Measurements from ENCODE around the gene ABAT. TPM values are rescaled to one million over a fixed set of nuclear protein-coding genes. Genes with fewer than 3 reads are reported as not detected.

Gene ABAT
- total RNA-seq, 4 donors from 2014 or later, result 0.55 to 1.9 (median 0.92) TPM

DNA sequence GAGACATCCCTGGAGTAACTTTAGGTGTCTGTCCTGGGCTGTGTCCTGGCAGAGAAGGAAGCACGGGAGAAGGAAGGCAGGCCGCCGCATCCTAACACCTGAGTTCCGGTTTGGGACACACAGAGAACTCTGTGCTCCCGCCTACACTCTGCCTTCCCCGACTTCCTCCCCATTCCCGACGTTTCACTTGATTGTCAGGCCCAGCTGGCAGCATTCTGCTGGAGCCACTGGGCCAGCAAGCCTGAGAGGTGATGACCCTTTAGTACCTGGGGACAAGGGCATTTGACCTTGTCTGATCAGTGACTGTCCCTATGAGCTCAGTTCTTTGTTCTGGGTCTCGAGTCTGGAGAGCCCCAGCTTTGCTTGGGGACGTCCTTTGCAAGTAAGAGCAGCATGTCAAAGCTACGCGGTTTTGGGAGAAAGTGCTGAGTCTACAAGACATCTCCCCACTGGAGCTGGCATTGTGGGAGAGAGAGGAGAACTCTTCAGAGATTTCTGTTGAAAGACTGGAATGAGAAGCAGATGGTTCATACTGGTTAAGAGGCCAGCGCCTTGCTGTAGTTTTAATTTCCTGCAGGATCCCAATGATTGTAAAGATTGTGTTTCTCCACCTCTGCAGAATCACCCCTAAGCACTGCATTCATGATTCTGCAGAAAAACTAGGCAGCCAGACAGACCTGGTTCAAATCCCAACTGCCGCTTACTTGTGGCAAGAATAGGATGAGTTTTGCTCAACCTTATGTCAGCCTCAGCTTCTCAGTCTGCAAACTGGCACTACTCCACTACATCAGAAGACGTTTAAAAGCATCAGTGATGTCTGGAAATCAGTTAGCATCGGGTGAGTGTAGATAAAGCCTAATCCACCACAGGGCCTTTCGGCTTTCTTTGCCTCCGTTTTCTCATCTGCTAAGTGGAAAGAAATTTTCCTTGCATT lies 20.6 kb downstream of the ABAT start:
- intact Hi-C loops (cut with DNase I; ENCODE audit: low total_unique reads), result no loop called here
- TF ChIP-seq, protein P1, sequence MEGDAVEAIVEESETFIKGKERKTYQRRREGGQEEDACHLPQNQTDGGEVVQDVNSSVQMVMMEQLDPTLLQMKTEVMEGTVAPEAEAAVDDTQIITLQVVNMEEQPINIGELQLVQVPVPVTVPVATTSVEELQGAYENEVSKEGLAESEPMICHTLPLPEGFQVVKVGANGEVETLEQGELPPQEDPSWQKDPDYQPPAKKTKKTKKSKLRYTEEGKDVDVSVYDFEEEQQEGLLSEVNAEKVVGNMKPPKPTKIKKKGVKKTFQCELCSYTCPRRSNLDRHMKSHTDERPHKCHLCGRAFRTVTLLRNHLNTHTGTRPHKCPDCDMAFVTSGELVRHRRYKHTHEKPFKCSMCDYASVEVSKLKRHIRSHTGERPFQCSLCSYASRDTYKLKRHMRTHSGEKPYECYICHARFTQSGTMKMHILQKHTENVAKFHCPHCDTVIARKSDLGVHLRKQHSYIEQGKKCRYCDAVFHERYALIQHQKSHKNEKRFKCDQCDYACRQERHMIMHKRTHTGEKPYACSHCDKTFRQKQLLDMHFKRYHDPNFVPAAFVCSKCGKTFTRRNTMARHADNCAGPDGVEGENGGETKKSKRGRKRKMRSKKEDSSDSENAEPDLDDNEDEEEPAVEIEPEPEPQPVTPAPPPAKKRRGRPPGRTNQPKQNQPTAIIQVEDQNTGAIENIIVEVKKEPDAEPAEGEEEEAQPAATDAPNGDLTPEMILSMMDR (IDR thresholded peaks at IDR 0.05 in 4 of 5, conservative IDR thresholded peaks at IDR 0.05 in 1 of 5), result no peak
- no peak for TF ChIP-seq POLR2A (IDR thresholded peaks at IDR 0.05)

GRCh38 chr16:8696880-8697279 lies 22.5 kb downstream of the ABAT start:
- Histone ChIP-seq H3K9me3 (no peaks in the 10 kb centered on the region), H3K27me3 (no peaks in the 10 kb centered on the region), H3K36me3 (no peaks in the 10 kb centered on the region), H3K4me3 (no peak overlapping the region), H3K4me1 (no peaks in the 10 kb centered on the region), H3K27ac (no peak overlapping the region)
- ATAC-seq (no peak), DNase-seq (no peak)
- intact Hi-C loops (cut with DNase I; ENCODE audit: low total_unique reads) (no loop called here), in situ Hi-C loops (cut with MboI; ENCODE audit: low sequenced_read_pairs in 4 of 4) (no loop called here)
- TF ChIP-seq, protein P1 (IDR thresholded peaks at IDR 0.05 in 4 of 5, conservative IDR thresholded peaks at IDR 0.05 in 1 of 5), result no peak
- TF ChIP-seq POLR2A (IDR thresholded peaks at IDR 0.05), result no peak

More for the DNA sequence above, 20.6 kb downstream of the ABAT start:
- Histone ChIP-seq H3K9me3 (peaks cover 0 to under 1% (median 0%) of the 10 kb centered on the region in 3 donors), H3K27me3 (no peaks in the 10 kb centered on the region), H3K27ac (no peak overlapping the region), H3K4me1 (no peaks in the 10 kb centered on the region), H3K36me3 (no peaks in the 10 kb centered on the region), H3K4me3 (no peak overlapping the region)
- in situ Hi-C loops (cut with MboI; ENCODE audit: low sequenced_read_pairs in 4 of 4), result no loop called here
- ATAC-seq (no peak), DNase-seq (no peak)

DNA sequence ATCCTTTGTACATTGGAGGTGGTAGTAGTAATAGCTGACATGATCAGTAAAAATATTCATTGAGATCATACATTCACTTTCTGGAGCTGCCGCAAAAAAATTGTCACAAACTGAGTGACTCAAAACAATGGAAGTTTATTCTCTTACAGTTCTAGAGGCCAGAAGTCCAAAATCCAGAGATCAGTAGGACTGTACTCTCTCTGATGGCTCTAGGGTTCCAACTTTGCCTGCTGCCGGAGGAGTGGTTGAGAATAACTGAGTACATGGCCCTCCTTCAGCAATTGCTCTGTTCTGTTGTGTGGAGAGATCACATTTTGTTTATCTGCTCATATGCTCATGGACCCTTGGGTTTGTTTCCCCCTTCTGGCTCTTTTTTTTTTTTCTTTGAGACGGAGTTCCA lies 23.5 kb downstream of the ABAT start:
- Histone ChIP-seq H3K27ac (no peak overlapping the region), H3K9me3 (no peaks in the 10 kb centered on the region), H3K27me3 (no peaks in the 10 kb centered on the region), H3K4me3 (no peak overlapping the region), H3K36me3 (no peaks in the 10 kb centered on the region), H3K4me1 (no peaks in the 10 kb centered on the region)
- in situ Hi-C loops (cut with MboI; ENCODE audit: low sequenced_read_pairs in 4 of 4) (no loop called here), intact Hi-C loops (cut with DNase I; ENCODE audit: low total_unique reads) (no loop called here)
- no peak for TF ChIP-seq POLR2A (IDR thresholded peaks at IDR 0.05)
- TF ChIP-seq, protein P1 (IDR thresholded peaks at IDR 0.05 in 4 of 5, conservative IDR thresholded peaks at IDR 0.05 in 1 of 5), result no peak
- DNase-seq (no peak), ATAC-seq (no peak)

DNA sequence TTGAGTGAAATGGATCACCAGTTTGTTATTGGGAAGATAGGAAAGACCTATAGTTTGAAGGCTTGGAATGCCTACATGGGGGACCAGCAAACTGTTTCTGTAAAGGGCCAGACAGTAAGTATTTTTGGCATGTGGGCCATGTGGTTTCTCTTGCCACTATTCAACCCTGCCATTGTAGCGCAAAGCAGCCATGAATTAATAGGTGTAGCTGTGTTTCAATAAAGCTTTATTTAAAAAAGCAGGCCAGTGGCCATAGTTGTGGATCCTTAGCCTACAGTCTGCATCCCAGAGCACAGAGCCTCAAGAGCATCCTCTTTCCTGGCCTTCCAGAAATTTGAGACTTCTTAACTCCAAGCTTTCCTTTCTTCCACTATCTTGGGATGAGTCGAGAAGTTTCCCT lies 29.3 kb downstream of the ABAT start:
- no peak for DNase-seq
- Histone ChIP-seq H3K4me3 (no peak overlapping the region), H3K9me3 (no peaks in the 10 kb centered on the region), H3K27ac (no peak overlapping the region), H3K27me3 (no peaks in the 10 kb centered on the region), H3K36me3 (no peaks in the 10 kb centered on the region), H3K4me1 (no peaks in the 10 kb centered on the region)
- TF ChIP-seq, protein P1 (IDR thresholded peaks at IDR 0.05 in 4 of 5, conservative IDR thresholded peaks at IDR 0.05 in 1 of 5), result no peak
- no peak for TF ChIP-seq POLR2A (IDR thresholded peaks at IDR 0.05)
- in situ Hi-C loops (cut with MboI; ENCODE audit: low sequenced_read_pairs in 4 of 4) (no loop called here), intact Hi-C loops (cut with DNase I; ENCODE audit: low total_unique reads) (no loop called here)
- ATAC-seq, result no peak

All from gastrocnemius medialis (tissue), 4 donors.